ENCODE results near the gene HSD17B8. TPM values are rescaled to one million over a fixed set of nuclear protein-coding genes. Genes with fewer than 3 reads are reported as not detected.

HSD17B8 gene
- total RNA-seq, 2 experiments from 2014 or later, result 11.6 to 18.8 TPM

DNA sequence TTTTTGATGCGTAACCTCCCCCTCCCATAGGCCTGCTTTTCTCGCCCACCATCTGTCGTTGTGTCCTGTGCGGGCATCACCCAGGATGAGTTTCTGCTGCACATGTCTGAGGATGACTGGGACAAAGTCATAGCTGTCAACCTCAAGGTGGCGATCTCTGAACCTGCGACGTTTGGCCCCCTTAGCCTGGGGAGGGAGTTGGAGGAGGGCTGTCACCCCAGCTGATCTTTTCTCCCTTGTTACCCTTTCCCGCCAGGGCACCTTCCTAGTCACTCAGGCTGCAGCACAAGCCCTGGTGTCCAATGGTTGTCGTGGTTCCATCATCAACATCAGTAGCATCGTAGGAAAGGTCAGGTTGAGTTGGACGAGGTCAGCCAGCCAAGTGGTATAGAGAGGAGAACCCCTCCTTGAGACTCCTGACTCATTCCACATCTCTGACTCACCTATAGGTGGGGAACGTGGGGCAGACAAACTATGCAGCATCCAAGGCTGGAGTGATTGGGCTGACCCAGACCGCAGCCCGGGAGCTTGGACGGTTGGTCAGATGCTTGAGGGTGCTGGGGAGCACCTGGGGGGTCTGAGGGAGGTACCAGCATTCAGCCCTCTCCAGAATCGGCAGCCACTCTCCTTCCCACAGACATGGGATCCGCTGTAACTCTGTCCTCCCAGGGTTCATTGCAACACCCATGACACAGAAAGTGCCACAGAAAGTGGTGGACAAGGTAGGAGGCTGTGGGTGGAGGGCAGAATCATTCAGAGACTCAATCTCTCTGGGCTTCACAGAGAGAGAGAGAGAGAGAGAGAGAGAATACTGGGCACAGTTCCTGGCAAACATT is 954 bp downstream of the HSD17B8 start:
- Histone ChIP-seq H3K27ac (ENCODE audit: low read depth, low read length, poor library complexity, severe bottlenecking) (peak overlapping the region; percentile 6), H3K36me3 (ENCODE audit: insufficient read depth, low read length) (peaks cover 29% of the 10 kb centered on the region), H3K4me3 (ENCODE audit: low read depth, low read length, poor library complexity, severe bottlenecking) (peak overlapping the region; percentile 78), H3K4me1 (ENCODE audit: insufficient read depth, low read length, poor library complexity, severe bottlenecking) (peaks cover 54% of the 10 kb centered on the region), H3K9me2 (ENCODE audit: insufficient read depth, low read length) (no peaks in the 10 kb centered on the region), H3K4me2 (ENCODE audit: low read length) (peak overlapping the region; percentile 92), H4K20me1 (ENCODE audit: insufficient read depth, low read length) (no peaks in the 10 kb centered on the region), H3K9me3 (ENCODE audit: low read length) (no peaks in the 10 kb centered on the region), H2AFZ (ENCODE audit: low read length) (peak overlapping the region; percentile 61; the same call in 1 of the 2 replicates), H3K79me2 (ENCODE audit: insufficient read depth, low read depth, low read length) (peaks cover 21% of the 10 kb centered on the region; the same call in 1 of the 2 replicates)
- DNase-seq (ENCODE audit: low spot score), result peak; percentile 54
- TF ChIP-seq EZH2phosphoT487 (IDR thresholded peaks at IDR 0.05; ENCODE audit: borderline replicate concordance, low read depth, low read length), result no peak
- TF ChIP-seq, protein P1, sequence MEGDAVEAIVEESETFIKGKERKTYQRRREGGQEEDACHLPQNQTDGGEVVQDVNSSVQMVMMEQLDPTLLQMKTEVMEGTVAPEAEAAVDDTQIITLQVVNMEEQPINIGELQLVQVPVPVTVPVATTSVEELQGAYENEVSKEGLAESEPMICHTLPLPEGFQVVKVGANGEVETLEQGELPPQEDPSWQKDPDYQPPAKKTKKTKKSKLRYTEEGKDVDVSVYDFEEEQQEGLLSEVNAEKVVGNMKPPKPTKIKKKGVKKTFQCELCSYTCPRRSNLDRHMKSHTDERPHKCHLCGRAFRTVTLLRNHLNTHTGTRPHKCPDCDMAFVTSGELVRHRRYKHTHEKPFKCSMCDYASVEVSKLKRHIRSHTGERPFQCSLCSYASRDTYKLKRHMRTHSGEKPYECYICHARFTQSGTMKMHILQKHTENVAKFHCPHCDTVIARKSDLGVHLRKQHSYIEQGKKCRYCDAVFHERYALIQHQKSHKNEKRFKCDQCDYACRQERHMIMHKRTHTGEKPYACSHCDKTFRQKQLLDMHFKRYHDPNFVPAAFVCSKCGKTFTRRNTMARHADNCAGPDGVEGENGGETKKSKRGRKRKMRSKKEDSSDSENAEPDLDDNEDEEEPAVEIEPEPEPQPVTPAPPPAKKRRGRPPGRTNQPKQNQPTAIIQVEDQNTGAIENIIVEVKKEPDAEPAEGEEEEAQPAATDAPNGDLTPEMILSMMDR (conservative IDR thresholded peaks at IDR 0.05; ENCODE audit: low read length), result peak; percentile 68
- ChIA-PET CTCF (ENCODE audit: unreplicated experiment) (interaction anchor here (0.8 to 1.0 kb wide), 3 partner anchors 41 to 44 kb away, joined by 3 to 9 read pairs (median 3); no protein-coding TSS in a partner anchor), POLR2A (no interaction called here)
- intact Hi-C loops (cut with micrococcal nuclease; ENCODE audit: unreplicated experiment), result loop anchor here (1.0 to 10.0 kb wide), 2 partner anchors 43 to 209 kb away; partner anchors contain the start of genes CUTA and PHF1
- BruUV-seq (replicated peaks), result no TSS peak

DNA sequence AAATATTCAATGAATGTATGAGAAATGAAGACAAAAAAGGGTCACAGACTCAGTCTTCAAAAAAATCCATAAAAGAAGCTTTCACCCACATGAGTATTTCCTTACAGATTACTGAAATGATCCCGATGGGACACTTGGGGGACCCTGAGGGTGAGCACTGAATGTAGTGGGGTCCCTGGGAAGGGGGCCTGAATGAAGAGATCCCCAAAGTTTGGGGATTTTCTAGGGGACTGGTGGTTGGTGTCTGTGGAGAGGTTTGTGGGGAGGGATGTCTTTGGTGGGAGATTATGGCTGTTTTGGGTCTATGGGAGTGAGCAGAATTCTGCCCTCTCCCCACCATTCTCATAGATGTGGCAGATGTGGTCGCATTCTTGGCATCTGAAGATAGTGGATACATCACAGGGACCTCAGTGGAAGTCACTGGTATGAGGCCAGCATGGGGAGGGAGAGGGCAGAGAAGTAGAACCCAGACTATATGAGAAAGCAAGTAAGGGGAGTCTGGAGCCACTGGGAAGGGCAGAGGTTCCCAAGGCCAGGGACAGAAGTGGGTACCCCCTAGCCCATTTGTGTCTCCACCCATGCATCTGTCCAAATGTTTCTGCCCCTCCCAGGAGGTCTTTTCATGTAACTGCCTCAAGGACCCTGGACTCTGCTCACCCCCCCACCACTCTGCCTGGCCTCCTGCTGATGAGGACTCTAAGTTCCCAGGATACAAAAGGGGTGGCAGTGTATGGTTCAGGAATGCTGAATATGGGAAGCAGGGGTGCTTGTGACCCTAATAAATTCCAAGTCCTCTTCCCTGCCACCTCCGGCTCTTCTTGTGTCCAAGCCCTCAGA is 1.8 kb downstream of the HSD17B8 start:
- peaks cover 53% of the 10 kb centered on the region for H3K4me1 ChIP-seq (ENCODE audit: insufficient read depth, low read length, poor library complexity, severe bottlenecking)
- H3K4me2 ChIP-seq (ENCODE audit: low read length), result peak overlapping the region; percentile 92; the same call in 1 of the 2 replicates
- no peak for DNase-seq (ENCODE audit: low spot score)
- H3K27ac ChIP-seq (ENCODE audit: low read depth, low read length, poor library complexity, severe bottlenecking), result no peak overlapping the region
- no peaks in the 10 kb centered on the region for H3K9me2 ChIP-seq (ENCODE audit: insufficient read depth, low read length)
- intact Hi-C loops (cut with micrococcal nuclease; ENCODE audit: unreplicated experiment), result loop anchor here (10.0 kb wide), 1 partner anchor 209 kb away; the partner anchor contains the start of genes CUTA and PHF1
- H2AFZ ChIP-seq (ENCODE audit: low read length), result no peak overlapping the region
- CTCF ChIA-PET (ENCODE audit: unreplicated experiment), result no interaction called here
- H3K36me3 ChIP-seq (ENCODE audit: insufficient read depth, low read length), result peaks cover 32% of the 10 kb centered on the region
- no peaks in the 10 kb centered on the region for H3K9me3 ChIP-seq (ENCODE audit: low read length)
- TF ChIP-seq, protein P1 (conservative IDR thresholded peaks at IDR 0.05; ENCODE audit: low read length), result no peak
- no peak for TF ChIP-seq EZH2phosphoT487 (IDR thresholded peaks at IDR 0.05; ENCODE audit: borderline replicate concordance, low read depth, low read length)
- no TSS peak for BruUV-seq (replicated peaks)
- POLR2A ChIA-PET, result no interaction called here
- no peaks in the 10 kb centered on the region for H4K20me1 ChIP-seq (ENCODE audit: insufficient read depth, low read length)
- H3K4me3 ChIP-seq (ENCODE audit: low read depth, low read length, poor library complexity, severe bottlenecking), result no peak overlapping the region
- peaks cover 16% of the 10 kb centered on the region; the same call in 1 of the 2 replicates for H3K79me2 ChIP-seq (ENCODE audit: insufficient read depth, low read depth, low read length)

All from OCI-LY7 (cell line).